ENCODE data around the gene STXBP2.

STXBP2 gene

GRCh38 chr19:7657131-7657751, 20.3 kb downstream of the STXBP2 start:
- peak; percentile 91 to 95 (median 95) for DNase-seq

GRCh38 chr19:7658219-7658686, 21.3 kb downstream of the STXBP2 start:
- peak; percentile 36 to 68 (median 59) for DNase-seq

GRCh38 chr19:7661744-7662538, 25.0 kb downstream of the STXBP2 start:
- peak; percentile 35 to 52 (median 44) for DNase-seq

- no peak for DNase-seq
These were observed 25.7 kb downstream of the STXBP2 start for GRCh38 chr19:7662657-7663056.

- no peak for DNase-seq
These were observed 26.8 kb downstream of the STXBP2 start for GRCh38 chr19:7663706-7664105.

GRCh38 chr19:7665076-7665475, 28.2 kb downstream of the STXBP2 start:
- no peak for DNase-seq

GRCh38 chr19:7668842-7669241, 31.9 kb downstream of the STXBP2 start, which contains the start of gene RETN:
RETN (plus strand) TSS chr19:7669049; CDS start chr19:7669327, 278 bp downstream.
- DNase-seq: no peak

GRCh38 chr19:7669641-7670040, 32.7 kb downstream of the STXBP2 start:
- DNase-seq: no peak

- DNase-seq: peak; percentile 29 to 67 (median 54)
These were observed 33.4 kb downstream of the STXBP2 start for GRCh38 chr19:7670150-7670783.

GRCh38 chr19:7670790-7671189, 33.9 kb downstream of the STXBP2 start:
- DNase-seq: no peak

GRCh38 chr19:7672522-7672921, 35.6 kb downstream of the STXBP2 start:
- DNase-seq: no peak

- DNase-seq: peak; percentile 88 to 93 (median 91)
These were observed 37.4 kb downstream of the STXBP2 start for GRCh38 chr19:7674010-7675005.

- peak; percentile 57 to 64 (median 58) for DNase-seq
These were observed 39.5 kb downstream of the STXBP2 start for GRCh38 chr19:7676376-7676775.

- DNase-seq: peak; percentile 49 to 62 (median 51)
These were observed 39.9 kb downstream of the STXBP2 start, which contains the start of gene MCEMP1 for GRCh38 chr19:7676854-7677253. MCEMP1 (plus strand) TSS chr19:7677090; CDS start chr19:7677121, 31 bp downstream.

GRCh38 chr19:7677669-7678311, 40.9 kb downstream of the STXBP2 start:
- no peak for DNase-seq

GRCh38 chr19:7678971-7679751, 42.3 kb downstream of the STXBP2 start:
- peak; percentile 50 to 52 (median 51) for DNase-seq

GRCh38 chr19:7679771-7680605, 43.1 kb downstream of the STXBP2 start:
- DNase-seq: no peak

- DNase-seq: peak; percentile 90 to 97 (median 96)
These were observed 43.9 kb downstream of the STXBP2 start, which contains the start of gene TRAPPC5 for GRCh38 chr19:7680606-7681339. TRAPPC5 (plus strand) TSS chr19:7680833; CDS start chr19:7682254, 1,421 bp downstream.

Data from suppressor macrophage treated with lipopolysaccharide for 1 hour (primary cell).